ENCODE results near the gene DLL1.
"Not testable (repeated sequence)": the region's sequence is repeated elsewhere in the genome, so short reads cannot be mapped to it uniquely, and the experiment has no call there.

The DLL1 gene

DNA sequence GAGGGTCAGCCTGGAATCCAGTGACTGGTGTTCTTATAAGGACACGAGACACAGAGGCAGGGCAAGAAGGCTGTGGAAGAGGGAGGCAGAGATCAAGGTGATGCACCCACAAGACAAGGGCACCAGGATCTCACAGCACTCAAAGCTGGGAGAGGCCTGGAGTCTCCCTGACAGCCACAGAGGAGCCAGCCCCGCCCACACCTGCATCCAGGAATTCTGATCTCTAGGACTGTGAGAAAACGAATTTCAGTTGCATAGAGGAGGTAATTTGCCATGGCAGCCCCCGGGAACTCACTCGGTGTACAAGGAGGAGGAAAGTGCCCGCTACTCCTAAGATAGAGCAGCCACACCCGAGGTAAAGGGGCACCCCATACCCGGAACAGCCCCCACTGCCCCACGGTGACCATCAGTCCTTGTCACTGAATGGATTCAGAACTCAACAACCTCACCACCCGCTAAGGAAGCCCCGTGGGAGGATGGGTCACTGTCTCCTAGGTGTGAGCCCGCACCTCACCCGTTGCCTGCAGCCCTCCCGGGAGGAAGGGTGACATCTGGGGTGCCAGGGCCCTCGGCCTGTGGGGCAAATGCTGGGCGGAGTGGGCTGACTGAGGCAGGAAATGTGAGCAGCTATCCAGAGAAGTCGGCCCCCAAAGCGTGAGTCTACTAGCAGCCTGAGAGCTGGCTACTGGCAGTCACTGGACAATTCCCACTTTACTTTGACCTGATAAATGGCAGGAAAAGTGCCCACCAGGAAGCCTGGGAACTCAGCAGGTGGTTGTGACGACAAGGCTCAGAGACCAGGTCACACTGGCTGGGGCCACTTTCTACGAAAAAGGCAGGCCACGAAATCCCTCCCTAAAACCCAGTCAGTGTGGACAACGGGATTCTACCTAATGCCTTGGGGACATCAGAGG is 22.4 kb downstream of the DLL1 start:
- no peak for DNase-seq (ENCODE audit: low read depth)

- no peak for DNase-seq (ENCODE audit: low read depth)
Measured at GRCh38 chr6:170267688-170268087, 23.2 kb downstream of the DLL1 start.

GRCh38 chr6:170266061-170266825 is 24.6 kb downstream of the DLL1 start:
- no peak for DNase-seq (ENCODE audit: low read depth)

DNA sequence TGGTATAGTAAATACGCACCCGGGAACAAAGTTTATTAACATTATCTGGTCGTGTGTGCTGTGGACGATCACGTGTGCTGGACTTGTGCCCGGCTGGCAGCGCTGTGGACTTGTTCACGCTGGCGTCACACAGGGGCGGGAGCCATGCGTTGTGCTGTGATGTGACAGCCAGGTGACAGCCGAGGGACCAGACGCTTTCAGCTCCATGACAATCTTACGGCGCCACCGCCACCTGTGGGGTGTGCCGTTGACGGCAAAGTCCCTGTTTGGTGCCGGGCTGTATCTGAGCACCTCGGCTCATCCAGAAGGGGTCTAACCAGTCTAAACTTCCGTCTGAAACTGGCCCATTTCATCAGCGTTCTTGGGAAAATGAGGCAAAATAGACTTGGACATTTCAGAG is 25.2 kb downstream of the DLL1 start:
- DNase-seq (ENCODE audit: low read depth), result no peak

- not testable (repeated sequence) for DNase-seq (ENCODE audit: low read depth)
Measured at GRCh38 chr6:170264644-170265043, 26.2 kb downstream of the DLL1 start.

GRCh38 chr6:170264086-170264485 is 26.8 kb downstream of the DLL1 start:
- DNase-seq (ENCODE audit: low read depth), result no peak

GRCh38 chr6:170263410-170263809 is 27.5 kb downstream of the DLL1 start:
- DNase-seq (ENCODE audit: low read depth), result no peak

DNA sequence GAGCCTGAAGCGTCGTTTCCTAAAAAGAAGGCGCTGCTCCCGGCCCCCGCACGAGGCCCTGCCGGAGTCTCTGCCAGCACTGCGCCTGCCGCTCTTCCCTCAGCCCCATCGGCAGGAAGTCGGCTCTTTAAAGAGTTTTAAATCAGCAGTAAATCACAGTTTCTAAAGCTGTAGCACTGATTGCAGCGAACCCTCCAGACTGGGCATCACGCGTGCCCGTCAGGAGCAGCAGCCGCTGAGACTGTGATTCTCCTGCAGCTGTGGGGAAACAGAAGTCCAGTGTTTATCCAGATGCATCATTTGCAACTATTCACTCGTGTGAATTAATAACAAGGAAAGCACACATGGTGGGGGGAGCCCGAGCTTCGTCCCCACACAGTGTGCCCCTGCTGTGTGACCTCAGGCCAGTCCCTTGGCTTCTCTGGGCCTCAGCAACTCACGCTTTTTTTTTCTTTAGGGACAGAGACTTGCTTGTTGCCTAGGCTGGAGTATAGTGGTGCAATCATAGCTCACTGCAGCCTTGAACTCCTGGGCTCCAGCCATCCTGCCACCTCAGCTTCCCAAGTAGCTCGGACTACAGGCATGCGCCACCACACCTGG is 28.3 kb downstream of the DLL1 start:
- no peak for DNase-seq (ENCODE audit: low read depth)

- DNase-seq (ENCODE audit: low read depth), result no peak
Measured at GRCh38 chr6:170261643-170262488, 29.0 kb downstream of the DLL1 start.

- DNase-seq (ENCODE audit: low read depth), result no peak
Measured at GRCh38 chr6:170260686-170261085, 30.2 kb downstream of the DLL1 start.

GRCh38 chr6:170259278-170259677 is 31.6 kb downstream of the DLL1 start:
- DNase-seq (ENCODE audit: low read depth), result no peak

DNA sequence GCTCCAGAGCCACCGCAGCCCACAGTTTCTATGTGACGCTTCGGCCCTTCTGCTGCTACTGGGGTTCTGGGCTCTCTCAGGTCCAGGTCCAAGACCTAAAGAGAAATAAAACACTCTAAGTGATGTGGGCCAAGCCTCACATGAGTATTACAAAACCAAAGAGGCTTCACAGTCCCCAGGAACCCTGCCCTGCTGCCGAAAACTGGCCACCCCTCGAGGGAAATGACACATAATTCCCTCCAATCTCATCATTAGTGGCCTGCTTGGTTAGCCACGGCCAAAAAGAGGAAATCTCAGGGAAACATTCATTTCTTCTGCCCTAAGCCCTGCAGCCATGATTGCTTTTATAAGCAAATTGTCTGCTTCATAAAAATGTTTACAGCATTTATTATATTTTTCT is 32.5 kb downstream of the DLL1 start:
- DNase-seq (ENCODE audit: low read depth), result no peak

DNA sequence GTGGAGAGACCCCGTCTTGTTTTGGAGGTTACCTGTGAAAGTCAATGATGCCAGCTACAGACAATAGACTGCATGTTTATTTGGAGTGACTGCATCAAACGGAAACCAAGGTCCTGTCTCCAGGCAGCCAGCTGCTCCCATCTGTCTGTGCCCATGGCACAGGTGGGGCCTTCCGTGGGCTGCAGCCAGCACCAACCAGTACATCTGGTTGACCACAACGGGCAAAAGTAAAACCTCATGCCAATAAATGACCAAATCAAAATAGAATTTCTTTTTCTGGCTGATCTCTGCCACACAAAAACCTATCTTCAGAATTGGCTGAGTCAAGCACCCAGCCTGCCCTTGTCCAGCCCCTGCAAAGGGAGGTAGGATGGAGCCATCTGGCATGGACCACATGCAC is 33.5 kb downstream of the DLL1 start:
- DNase-seq (ENCODE audit: low read depth), result no peak

DNA sequence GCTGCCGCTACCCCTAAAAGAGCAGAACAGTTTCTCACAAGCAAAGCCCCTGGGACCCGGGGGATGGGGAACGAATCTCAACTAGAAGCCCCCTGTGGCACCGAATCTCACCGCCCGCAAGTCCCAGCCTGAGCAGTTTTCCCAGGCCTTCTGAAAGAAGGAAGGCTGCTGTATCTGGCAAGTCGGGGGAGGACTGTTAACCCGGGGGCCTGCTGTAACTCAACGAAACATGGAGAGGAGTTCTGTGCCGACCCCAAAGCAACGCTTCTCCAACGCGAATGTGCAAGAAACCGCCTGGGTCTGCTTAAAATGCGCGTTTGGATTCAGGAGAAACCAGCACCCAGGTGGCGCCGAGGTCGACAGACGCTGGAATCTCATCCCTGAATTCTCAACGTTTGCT is 34.2 kb downstream of the DLL1 start:
- no peak for DNase-seq (ENCODE audit: low read depth)

DNA sequence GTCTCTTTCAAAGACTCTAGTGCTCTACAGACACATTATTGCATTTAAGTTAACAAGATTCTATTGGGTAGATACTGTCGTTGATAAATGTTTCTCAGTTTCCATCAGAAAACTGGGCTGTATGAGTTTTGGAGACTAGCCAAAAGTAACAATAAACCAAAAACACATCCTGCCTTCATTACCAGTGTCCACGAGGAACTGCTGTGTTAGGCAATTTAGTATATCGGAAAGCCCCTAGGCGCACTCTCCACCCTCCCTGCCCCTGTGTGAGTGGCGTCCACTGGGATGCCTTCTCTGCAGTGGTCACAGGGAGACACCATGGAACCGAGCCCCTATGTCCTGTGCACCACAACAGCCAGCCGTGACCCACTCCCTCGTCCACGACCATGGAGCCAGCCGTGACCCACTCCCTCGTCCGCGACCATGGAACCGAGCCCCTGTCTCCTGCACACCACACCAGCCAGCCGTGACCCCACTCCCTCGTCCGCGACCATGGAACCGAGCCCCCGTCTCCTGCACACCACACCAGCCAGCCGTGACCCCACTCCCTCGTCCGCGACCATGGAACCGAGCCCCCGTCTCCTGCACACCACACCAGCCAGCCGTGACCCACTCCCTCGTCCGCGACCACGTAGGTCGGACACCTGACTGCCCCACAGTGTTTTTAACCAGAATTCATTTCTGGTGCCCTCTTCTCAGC is 35.3 kb downstream of the DLL1 start:
- no peak for DNase-seq (ENCODE audit: low read depth)

DNA sequence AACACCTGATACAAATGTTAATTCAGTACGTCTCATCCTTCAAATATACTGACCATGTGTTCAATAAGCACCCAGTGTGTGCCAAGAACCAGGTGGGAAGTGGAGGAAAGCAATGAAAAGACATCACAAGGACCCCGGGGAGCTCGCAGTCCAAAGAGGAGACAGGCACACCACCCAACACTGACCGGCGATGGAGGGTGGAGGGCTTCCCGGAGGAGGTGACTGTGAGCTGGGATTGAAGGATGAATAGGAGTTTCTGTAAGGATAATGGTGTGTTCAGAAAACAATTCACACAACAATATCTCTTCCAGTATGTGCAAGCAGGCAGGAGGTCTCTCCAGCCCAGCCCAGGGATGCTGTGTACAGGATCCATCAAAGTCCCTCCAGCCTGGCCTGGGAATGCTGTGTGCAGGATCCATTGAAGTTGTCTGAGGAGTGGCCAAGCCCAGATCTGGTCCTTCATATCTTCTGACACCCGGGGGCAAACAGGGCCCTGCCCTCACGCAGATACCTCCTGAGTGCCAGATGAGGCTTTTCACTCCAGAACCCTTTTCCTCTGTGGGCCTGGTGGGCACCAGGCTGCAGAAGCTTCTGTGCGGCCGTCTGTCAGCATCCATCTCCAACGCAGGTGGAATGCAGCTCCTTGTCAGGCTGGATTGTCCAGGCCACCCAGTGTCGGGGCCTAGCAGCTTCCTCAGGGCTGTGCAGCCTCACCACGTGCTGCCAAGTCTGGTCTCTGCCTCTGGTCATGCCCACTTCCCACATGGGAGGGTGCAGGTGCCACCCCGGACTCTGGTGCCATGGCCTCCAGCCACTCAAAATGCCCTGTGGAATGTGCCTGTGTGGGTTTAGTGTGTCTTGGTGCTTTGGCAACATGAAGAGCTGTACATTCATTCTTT is 36.3 kb downstream of the DLL1 start:
- DNase-seq (ENCODE audit: low read depth), result no peak

GRCh38 chr6:170253910-170254269 is 37.0 kb downstream of the DLL1 start:
- DNase-seq (ENCODE audit: low read depth), result no peak

DNA sequence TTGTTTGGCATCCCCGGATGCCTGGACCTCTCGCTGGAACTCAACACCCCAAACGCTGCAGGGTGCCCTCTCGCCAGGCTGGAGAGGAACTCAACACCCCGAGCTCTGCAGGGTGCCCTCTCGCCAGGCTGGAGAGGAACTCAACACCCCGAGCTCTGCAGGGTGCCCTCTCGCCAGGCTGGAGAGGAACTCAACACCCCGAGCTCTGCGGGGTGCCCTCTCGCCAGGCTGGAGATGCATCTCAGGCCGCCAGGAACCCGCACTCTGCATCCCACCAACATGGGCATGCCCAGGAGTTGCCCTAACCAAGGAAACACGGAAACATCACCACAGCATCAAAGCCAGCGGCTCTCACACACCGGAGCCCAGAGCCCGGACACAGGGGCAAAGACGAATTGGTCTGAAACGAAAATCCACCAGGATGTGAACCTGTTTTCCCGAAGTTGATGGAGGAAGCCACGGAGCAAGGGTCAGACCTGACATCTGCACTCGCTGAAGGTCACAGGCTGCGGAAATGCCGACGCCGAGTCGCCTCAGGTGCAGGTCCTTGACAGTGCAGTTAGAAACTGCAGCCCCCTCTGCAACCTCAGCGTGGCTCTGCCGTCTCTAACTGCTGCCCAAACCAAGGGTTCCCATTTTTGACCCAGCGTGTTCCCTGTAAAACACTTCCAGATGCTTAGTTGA is 37.5 kb downstream of the DLL1 start:
- no peak for DNase-seq (ENCODE audit: low read depth)

DNA sequence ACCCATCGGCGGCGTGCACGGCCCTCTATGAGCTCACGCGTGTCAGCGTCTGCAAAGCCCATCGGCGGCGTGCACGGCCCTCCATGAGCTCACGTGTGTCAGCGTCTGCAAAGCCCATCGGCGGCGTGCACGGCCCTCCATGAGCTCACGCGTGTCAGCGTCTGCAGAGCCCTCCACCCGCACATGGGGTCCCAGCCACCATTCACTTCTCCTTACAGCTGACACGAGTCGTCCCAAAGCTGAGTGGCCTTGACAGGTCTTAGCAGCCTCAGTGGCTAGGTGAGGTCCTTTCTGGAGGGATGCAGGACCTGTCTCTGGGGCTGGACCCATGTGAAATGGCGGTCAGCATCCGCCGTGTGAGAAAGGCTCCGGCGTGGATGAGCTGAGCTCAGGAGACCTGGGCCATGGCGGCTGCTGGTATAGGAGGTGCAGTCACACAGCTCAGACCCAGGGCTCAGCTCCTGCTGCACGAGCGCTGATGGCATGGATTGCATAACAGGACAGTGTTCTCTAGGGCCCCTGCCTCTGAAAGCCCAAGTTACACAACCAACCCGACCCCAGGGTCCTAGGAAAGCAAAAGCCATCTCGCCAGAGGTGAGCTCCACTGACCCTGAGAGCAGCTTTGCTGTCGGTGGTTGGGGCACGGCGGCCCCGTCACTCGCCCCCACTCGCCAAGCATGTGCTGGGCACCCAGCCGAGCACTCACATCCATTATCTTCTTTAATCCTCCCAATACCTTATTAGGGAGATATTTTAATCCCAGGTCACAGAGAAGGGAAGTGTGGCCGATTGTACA is 38.9 kb downstream of the DLL1 start:
- no peak for DNase-seq (ENCODE audit: low read depth)

Measured in EH (cell line).